CD1c-positive myeloid dendritic cell (primary cell): ENCODE results near the gene FRMD8.
A peak's percentile ranks its signal among the peaks of the same experiment; 100 is the strongest.
"Not testable (repeated sequence)": the region's sequence is repeated elsewhere in the genome, so short reads cannot be mapped to it uniquely, and the experiment has no call there.

Experiments
- DNase-seq: peaks from one replicate; pipeline ENCODE4 v3.0.0-alpha.2; 2016; ENCODE audit errors: extremely low spot score

The FRMD8 gene

DNA sequence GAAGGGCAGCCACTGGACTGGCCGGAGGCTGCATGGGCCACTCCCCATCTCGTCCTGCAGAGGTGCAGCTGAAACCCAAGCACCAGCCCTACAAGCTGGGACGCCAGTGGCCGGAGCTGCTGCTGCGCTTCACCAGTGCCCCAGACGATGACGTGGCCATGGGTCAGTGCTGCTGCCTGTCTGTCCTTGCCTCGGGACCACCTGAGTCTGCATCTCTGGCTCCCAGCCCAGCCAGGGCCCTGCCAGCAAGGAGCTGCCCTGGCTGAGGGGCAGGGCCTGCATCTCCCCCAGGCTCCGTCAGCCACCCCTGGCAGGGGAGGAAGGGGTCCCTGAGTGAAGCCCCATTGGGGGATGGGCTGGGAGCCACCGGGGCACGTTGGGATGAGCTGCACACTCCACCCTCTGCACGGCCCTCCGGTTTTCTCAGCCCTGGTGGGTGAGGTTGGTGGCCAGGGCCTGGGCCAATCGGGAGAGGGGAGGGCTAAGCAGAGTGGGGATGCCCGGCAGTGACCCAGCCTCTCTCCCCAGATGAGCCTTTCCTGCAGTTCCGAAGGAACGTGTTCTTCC is 7.2 kb downstream of the FRMD8 start:
- no peak for DNase-seq

DNA sequence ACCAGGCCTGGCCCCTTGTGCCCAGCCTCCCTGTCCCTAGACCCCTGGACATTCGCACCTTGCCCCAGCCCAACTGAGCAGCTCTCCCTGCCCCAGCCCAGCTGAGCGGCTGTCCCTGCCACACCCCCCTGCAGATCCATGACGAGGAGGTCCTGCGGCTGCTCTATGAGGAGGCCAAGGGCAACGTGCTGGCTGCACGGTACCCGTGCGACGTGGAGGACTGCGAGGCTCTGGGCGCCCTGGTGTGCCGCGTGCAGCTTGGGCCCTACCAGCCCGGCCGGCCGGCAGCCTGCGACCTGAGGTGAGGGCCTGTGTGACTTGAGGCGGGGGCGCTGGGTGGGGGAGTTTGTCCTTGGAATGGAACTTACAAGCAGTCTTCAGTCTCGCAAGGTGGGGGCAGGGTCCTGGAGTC is 7.7 kb downstream of the FRMD8 start:
- DNase-seq: no peak

GRCh38 chr11:65395961-65396530 is 9.6 kb downstream of the FRMD8 start:
- no peak for DNase-seq

DNA sequence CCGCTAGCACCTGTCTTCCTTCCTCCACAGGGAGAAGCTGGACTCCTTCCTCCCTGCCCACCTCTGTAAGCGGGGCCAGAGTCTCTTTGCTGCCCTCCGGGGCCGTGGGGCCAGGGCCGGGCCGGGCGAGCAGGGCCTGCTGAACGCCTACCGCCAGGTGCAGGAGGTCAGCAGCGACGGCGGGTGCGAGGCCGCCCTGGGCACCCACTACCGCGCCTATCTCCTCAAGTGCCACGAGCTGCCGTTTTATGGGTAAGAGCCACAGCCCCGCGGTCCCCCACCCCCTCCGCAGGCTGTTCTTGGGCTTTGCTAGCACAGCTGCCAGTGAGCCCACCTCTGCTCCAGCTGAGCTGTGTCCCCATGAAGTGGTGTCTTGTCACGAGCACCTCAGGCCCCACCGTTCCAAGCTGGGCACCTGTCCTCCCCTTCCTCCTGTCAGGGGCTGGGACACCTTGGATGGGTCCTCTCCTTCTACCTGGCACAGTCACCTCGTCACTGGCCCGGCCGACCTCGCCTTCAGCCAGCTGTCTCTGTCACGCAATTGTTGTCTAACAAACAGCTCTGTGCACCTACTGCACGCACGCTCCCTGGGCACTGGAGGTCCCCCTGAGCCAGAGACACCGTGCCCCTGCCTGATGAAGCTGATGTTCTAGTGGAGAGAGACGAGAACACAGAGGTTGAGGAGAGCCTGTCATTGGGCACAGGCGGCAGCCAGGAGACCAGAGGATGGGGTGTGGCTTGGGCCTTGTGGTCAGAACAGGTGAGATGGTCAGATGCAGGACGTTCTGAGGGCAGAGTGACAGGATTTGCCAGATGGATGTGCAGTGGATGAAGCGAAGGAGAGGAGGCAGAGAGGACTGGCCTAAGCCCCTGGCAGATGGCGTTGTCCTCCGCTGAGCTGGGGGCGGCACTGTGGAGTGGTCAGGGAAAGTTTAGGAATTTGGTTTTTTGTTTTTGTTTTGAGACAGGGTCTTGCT is 10.6 kb downstream of the FRMD8 start:
- no peak for DNase-seq

DNA sequence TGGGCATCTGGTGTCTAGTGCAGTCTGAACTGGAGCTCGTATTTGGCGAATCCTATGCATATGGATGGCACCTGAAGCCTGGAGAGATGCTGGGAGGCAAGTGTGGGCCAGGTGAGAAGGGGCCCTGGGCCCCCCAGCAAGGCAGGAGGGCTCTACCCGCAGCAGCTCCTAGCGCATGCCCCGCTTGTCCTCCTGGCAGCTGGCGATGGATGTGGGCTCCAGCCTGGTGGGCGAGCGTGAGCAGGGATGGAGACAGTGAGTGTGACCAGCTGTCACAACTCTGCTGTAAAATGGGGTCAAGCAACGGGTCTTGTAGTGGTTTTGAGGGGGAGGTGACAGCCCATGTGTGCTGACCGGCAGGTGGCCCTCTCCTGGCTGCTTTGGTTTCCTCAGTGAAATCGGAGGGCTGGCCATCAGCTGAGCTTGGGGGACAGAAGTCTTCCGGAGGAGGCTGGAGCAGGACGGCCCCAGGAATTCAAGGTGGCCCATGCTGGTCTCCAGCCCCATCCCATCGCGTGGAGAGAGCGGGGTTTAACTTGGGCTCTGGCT is 12.0 kb downstream of the FRMD8 start:
- DNase-seq: no peak

DNA sequence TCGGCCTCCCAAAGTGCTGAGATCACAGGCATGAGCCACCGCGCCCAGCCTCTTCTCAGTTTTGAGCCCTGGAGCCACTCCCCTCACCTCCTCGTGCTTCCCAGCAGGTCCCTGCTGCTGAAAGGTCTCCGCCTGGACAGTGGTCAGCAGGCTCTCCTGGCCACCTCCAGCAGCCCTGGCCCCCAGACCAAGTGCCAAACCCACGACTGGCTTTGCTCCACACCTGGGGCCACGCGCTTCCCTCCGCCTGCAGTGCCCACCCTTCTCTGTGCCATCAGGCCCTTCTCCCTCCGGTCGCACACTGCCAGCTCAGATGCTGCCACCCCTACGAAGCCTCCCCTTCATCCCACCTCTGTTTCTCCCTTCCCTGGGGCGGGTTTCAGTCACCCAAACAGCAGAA is 12.8 kb downstream of the FRMD8 start:
- DNase-seq: no peak

DNA sequence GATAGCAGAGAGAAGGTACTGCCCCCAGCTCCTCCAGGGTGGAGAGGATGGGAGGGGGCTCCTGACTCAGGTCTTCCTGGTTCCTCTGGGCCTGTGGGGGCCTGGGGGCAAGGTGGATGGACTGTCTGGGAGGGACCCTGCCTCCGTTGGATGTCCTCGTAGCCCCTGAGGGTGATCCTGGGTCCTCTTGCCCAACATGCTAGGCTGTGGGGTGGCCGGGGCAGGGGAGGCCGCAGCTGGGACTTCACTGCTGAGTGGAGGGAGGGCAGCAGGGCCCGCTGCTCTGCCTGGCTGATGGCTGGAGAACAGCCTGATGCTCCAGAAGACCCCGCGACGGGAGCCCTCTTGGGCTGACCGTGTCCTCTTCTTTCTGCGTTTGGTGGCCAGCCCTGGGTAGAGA is 13.4 kb downstream of the FRMD8 start:
- DNase-seq: no peak

- DNase-seq: no peak
Measured at GRCh38 chr11:65400307-65401072, 14.1 kb downstream of the FRMD8 start.

GRCh38 chr11:65401073-65401802 is 14.8 kb downstream of the FRMD8 start:
- DNase-seq: no peak

GRCh38 chr11:65401803-65402248 is 15.4 kb downstream of the FRMD8 start:
- no peak for DNase-seq

DNA sequence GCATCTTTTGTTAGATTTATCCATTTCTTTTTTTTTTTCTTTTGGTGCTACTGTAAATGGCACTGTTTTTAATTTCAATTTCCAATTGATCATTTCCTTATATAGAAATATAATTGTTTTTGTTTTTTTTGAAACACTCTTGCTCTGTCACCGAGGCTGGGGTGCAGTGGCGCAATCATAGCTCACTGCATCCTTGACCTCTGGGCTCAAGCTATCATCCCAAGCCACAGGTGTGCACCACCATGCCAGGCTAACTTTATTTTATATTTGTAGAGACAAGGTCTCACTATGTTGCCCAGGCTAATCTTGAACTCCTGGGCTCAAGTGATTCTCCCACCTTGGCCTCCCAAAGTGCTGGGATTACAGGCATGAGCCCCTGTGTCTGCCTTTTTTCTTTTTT is 16.4 kb downstream of the FRMD8 start:
- DNase-seq: no peak

- DNase-seq: peak; percentile 87
Measured at GRCh38 chr11:65403607-65404121, 17.2 kb downstream of the FRMD8 start.

DNA sequence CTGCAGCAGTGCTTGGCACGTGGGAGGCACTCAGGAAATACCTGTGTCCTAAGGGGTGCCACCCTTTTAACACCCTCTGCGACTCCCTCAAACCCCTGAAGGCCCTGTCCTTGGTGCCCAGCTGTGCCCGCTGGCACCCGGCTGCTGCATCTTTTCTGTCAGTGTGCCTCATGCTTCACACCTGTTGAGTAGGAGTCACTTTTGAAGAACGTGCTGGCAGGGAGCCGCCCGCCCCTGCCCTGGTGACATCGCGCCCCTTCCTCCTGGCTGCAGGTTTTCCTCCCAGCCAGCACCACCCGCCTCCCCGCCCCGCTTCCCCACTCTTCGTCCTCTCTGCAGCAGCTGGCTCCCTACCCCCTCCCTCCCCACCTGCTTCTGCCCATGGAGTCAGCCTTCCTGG is 17.8 kb downstream of the FRMD8 start:
- no peak for DNase-seq

DNA sequence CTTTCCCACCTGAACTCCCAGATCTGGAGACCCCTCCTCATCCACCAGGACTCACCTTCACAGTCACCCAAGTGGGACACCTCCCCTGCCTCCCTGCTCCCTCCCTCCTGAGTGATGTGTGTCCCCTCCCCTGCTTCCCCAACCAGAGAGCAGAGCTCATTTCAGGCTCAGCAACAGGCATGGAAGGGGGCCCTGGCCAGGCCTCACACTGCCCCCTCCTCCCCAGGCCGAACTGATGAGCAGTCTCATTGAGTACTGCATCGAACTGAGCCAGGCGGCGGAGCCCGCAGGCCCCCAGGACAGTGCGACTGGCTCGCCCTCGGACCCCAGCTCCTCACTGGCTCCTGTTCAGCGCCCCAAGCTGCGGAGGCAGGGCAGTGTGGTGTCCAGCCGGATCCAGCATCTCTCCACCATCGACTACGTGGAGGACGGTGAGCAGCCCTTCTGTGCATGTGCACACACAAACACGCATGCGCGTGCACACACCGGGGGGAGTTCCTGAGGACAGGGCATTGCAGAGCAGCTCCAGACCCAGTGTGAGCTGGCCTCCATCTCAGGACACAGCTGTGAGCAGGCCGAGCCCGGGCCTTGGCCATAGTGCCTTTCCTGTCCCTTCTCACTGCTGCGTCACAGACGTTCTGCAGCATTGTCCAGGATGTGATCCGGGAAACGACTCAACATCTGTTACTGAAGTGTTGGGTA is 18.4 kb downstream of the FRMD8 start:
- DNase-seq: no peak

DNA sequence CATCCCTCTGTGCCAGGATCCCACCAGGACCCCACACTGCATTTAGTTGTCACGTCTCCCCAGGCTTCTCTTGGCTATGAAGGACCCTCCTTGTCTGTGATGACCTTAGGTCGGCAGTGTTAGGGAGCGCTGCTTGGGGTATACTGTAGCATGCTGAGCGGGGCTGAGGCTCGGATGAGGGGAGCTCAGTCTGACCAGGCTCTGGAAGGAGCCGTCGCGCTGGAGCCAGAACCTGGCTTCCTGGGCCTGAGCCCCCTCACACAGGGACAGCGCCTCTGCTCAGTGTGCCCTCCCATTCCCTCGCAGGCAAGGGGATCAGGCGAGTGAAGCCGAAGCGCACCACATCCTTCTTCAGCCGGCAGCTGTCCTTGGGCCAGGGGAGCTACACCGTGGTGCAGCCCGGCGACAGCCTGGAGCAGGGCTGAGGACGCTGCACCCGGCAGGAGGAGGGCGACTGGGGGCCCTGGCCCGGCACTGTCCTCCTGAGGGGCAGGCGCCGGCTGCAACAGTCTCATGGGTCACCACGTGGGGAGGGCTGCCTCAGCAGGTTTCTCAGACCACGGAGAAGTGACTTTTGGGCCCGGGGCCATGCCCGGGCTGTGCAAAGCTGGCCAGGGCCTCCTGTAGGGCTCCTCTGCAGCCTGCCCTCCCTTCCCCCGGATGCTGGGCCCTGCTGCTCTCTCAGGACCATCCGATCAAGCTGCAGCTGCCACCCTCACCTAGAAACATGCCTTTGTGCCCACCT is 24.7 kb downstream of the FRMD8 start:
- no peak for DNase-seq

- no peak for DNase-seq
Measured at GRCh38 chr11:65411681-65412070, 25.2 kb downstream of the FRMD8 start.

DNA sequence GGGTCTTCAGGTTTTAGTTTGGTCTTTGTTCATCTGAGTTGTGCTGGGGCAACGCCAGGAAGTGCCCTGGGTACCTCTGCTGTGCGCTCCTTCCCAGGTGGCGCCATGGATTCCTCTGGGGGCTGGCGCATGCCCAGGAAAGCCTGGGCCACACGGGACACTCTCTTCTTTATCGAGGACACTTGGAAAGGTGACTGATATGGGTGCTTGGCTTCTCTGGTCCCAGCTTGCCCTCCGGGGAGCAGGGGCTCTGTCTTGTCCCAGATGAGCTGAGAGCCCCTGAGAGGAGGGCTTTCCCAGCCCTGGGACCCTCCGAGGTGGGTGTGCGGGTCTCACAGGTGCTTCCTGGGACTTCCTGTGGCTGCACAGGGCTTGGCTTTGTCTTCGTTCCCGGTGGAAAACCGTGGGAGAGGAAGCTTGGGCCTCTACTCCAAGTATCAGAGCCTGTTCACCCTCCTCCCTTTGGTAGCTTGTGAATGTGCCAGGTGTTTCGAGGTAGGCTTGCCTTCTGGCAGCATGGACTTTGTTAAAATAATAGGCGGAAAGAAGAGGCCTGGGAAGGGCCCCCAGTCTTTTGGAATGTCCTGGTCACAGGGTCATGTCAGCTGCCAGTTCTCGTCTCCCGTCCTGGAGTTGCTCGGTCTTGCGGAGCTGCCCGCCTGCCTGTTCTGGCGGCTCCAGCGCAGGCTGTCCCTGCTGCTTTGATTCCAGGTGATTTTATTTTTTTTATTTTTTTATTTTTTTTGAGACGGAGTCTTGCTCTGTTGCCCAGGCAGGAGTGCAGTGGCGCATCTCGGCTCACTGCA is 26.0 kb downstream of the FRMD8 start:
- no peak for DNase-seq

DNA sequence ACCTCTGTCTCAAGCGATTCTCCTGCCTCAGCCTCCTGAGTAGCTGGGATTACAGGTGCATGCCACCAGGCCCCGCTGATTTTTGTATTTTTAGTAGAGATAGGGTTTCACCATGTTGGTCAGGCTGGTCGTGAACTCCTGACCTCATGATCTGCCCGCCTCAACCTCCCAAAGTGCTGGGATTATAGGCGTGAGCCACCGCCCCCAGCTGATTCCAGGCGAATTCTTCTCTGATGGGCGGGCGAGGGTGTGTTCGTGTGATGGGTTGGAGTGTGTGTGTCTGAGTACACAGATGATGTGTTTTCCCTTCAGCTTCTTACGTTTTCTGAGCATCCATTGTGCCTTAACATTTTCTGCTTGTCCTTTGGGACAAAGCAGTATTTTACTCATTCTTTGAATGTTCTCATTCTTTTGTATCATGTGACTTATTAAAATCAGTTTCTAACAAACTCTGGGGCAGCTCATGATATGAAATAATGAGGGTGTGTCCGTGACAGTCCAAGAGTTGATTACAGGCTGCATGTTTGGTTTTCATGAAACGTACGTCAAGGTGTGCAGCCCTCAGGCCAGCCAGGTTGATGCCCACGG is 26.7 kb downstream of the FRMD8 start:
- DNase-seq: not testable (repeated sequence)
